GM12878 (cell line): ENCODE results near the gene RPL3. TPM values are rescaled to one million over a fixed set of nuclear protein-coding genes. Genes with fewer than 3 reads are reported as not detected.
A peak's percentile ranks its signal among the peaks of the same experiment; 100 is the strongest.

Source experiments
- ATAC-seq: fragments of 200-7000 bp; cut with Tn5 transposase; 3 replicates; pipeline ENCODE4 v1.9.1; 2020; ENCODE audit warnings: mild to moderate bottlenecking, moderate library complexity
- BruUV-seq: library from RNA; stranded (reverse); fragments of 400-500 nt; replicated peaks from 2 replicates; lab custom pipeline; 2021; lab: Mats Ljungman, UMichigan
- CTCF ChIA-PET: fragments of 300-600 bp; sonication (Branson Sonifier 250); formaldehyde crosslinking; extraction: SDS; loops from one replicate; lab custom pipeline; 2021; ENCODE audit warnings: inconsistent platforms; lab: Yijun Ruan, JAX
- POLR2A ChIA-PET: fragments of 350-600 bp; formaldehyde crosslinking; extraction: SDS; loops from one replicate; lab custom pipeline; 2021; ENCODE audit warnings: inconsistent platforms; lab: Charles Lee
- RAD21 ChIA-PET: fragments of 300-600 bp; sonication (Branson Sonifier 250); formaldehyde crosslinking; loops from one replicate; lab custom pipeline; 2023; ENCODE audit warnings: antibody characterized with exemption; ENCODE audit not compliant: unreplicated experiment; lab: Charles Lee
- SMC1A ChIA-PET: fragments of 300-600 bp; sonication (Branson Sonifier 250); formaldehyde crosslinking; loops from one replicate; lab custom pipeline; 2023; ENCODE audit not compliant: unreplicated experiment, uncharacterized antibody; lab: Charles Lee
- DNase-seq: peaks from one replicate; pipeline ENCODE4 v3.0.0-alpha.2; 2011; ENCODE audit warnings: low read depth, low spot score
- FAIRE-seq: peaks from 3 replicates; lab custom pipeline; 2011; peaks lifted over from hg19 to GRCh38; lab: Jason Lieb, UNC
- H2AFZ ChIP-seq: 2 replicates; pipeline ENCODE4 v1.6.0; 2011; ENCODE audit warnings: low read depth, low read length, control low read depth; ENCODE audit not compliant: control insufficient read depth
- H3K27ac ChIP-seq: 2 replicates; pipeline ENCODE4 v1.5.1; 2011; ENCODE audit warnings: control low read depth; ENCODE audit not compliant: control insufficient read depth, insufficient read depth
- H3K27me3 ChIP-seq, 2 experiments: replicated peaks in 1 of 2; 2 replicates each; pipeline versions ENCODE4 v1.6.0 to v1.6.1; 2011; ENCODE audit warnings: low read length in 1 of 2; ENCODE audit not compliant: control insufficient read depth in 2 of 2, insufficient read depth in 2 of 2
- H3K36me3 ChIP-seq, 2 experiments: 2 replicates each; pipeline ENCODE4 v1.5.1; 2011; ENCODE audit warnings: low read length in 1 of 2; ENCODE audit not compliant: control insufficient read depth in 2 of 2, insufficient read depth in 2 of 2
- H3K4me1 ChIP-seq: 2 replicates; pipeline ENCODE4 v1.6.1; 2011; ENCODE audit warnings: mild to moderate bottlenecking, low read length, moderate library complexity, mixed read lengths; ENCODE audit not compliant: control insufficient read depth, insufficient read depth
- H3K4me2 ChIP-seq: 2 replicates; pipeline ENCODE4 v1.6.0; 2011; ENCODE audit warnings: control low read depth; ENCODE audit not compliant: control insufficient read depth, insufficient read depth
- H3K4me3 ChIP-seq: fragments of 200-600 bp; sonication (generic); 2 replicates; pipeline ENCODE4 v1.5.1; 2016
- H3K79me2 ChIP-seq: 2 replicates; pipeline ENCODE4 v1.6.0; 2011; ENCODE audit warnings: low read length; ENCODE audit not compliant: control insufficient read depth, insufficient read depth
- H3K9ac ChIP-seq: 2 replicates; pipeline ENCODE4 v1.8.0; 2011; ENCODE audit warnings: low read length, control low read depth, mixed read lengths; ENCODE audit not compliant: control insufficient read depth, insufficient read depth
- H3K9me3 ChIP-seq: replicated peaks from 3 replicates; pipeline ENCODE4 v1.5.1; 2011; ENCODE audit warnings: mild to moderate bottlenecking, low read length; ENCODE audit not compliant: control insufficient read depth, insufficient read depth
- H4K20me1 ChIP-seq: 2 replicates; pipeline ENCODE4 v1.6.0; 2011; ENCODE audit not compliant: control insufficient read depth, insufficient read depth
- CBFB ChIP-seq: IDR thresholded peaks from 2 replicates; pipeline ENCODE4 v1.6.1; 2016; ENCODE audit warnings: antibody characterized with exemption, low read depth
- EED ChIP-seq: sonication (generic); IDR thresholded peaks from 2 replicates; pipeline ENCODE4 v1.6.1; 2016; ENCODE audit warnings: antibody characterized with exemption, low read depth
- KAT2A ChIP-seq: conservative IDR thresholded peaks from 2 replicates; pipeline ENCODE4 v1.6.1; 2011; ENCODE audit warnings: low read depth, low read length; ENCODE audit not compliant: control insufficient read depth
- MXI1 ChIP-seq: fragments of 150-350 bp; IDR thresholded peaks from 2 replicates; pipeline ENCODE4 v1.6.1; 2011; ENCODE audit warnings: low read depth, mild to moderate bottlenecking, inconsistent platforms, low read length, improper control_type of control experiment
- POU2F2 ChIP-seq: IDR thresholded peaks from 3 replicates; pipeline ENCODE4 v1.6.1; 2011; ENCODE audit warnings: low read depth, mild to moderate bottlenecking, low read length, borderline replicate concordance
- RB1 ChIP-seq: fragments of 450-650 bp; formaldehyde crosslinking; IDR thresholded peaks from 2 replicates; pipeline ENCODE4 v1.6.1; 2017; ENCODE audit warnings: mild to moderate bottlenecking, borderline replicate concordance
- RBBP5 ChIP-seq: fragments of 200-600 bp; sonication (generic); conservative IDR thresholded peaks from 2 replicates; pipeline ENCODE4 v1.6.1; 2016
- SREBF1 ChIP-seq: IDR thresholded peaks from 2 replicates; pipeline ENCODE4 v1.6.1; 2012; ENCODE audit warnings: mild to moderate bottlenecking, low read length
- ZNF622 ChIP-seq: fragments of 450-650 bp; IDR thresholded peaks from 2 replicates; pipeline ENCODE4 v1.6.1; 2017; ENCODE audit warnings: mild to moderate bottlenecking, inconsistent platforms
- WGBS: methylation state at CpG from one replicate; pipeline ENCODE4 v1.1.6; 2016; ENCODE audit warnings: low lambda C conversion rate; ENCODE audit not compliant: insufficient replicate concordance, insufficient coverage; ENCODE audit errors: missing lambda C conversion rate; 5-methylcytosine and 5-hydroxymethylcytosine counted together
- in situ Hi-C: fragments of 300-500 bp; cut with MboI; formaldehyde crosslinking; loops from 9 replicates; pipeline ENCODE4 v1.14.3; 2018; ENCODE audit warnings: mixed read lengths
- intact Hi-C: fragments of 100-400 bp; cut with micrococcal nuclease; formaldehyde crosslinking; loops from one replicate; pipeline ENCODE4 v1.14.2; 2022; ENCODE audit not compliant: unreplicated experiment
- polyA plus RNA-seq, 11 experiments: library from polyadenylated mRNA; depleted of rRNA in 4 of 11; unstranded in 6 of 11; stranded (reverse) in 5 of 11; fragments of >200 nt; fragmentation: Nextera tagmentation in 4 of 11; fragmentation: Illumina TruSeq in 1 of 11; extraction: Ambion mirVana in 4 of 11; extraction: Trizol in 1 of 11; gene quantifications; 1 replicate in 1 of 11; 2 replicates in 10 of 11; pipeline versions ENCODE4 v1.2.1 to v1.2.3, GENCODE V29; 2011 to 2016; ENCODE audit warnings: inconsistent platforms in 2 of 11, missing spikeins in 2 of 11, low read depth in 1 of 11
- total RNA-seq, 4 experiments: library from RNA; depleted of rRNA in 3 of 4; stranded (reverse); fragments of >200 nt in 3 of 4; fragmentation: Illumina TruSeq in 1 of 4; extraction: Trizol in 1 of 4; gene quantifications; 2 replicates each; pipeline versions ENCODE4 v1.2.1 to v1.2.3, GENCODE V29; 2013 to 2021
- TF ChIP-seq, protein P1 (sequence below): IDR thresholded peaks from 2 replicates; pipeline ENCODE4 v1.6.1; 2012; ENCODE audit warnings: improper control_type of control experiment, low read depth, low read length; ENCODE audit not compliant: insufficient replicate concordance
- TF ChIP-seq, protein P2 (sequence below): fragments of 450-650 bp; IDR thresholded peaks from 2 replicates; pipeline ENCODE4 v1.6.1; 2017; ENCODE audit warnings: mild to moderate bottlenecking, moderate library complexity
- TF ChIP-seq, protein P3 (sequence below): fragments of 450-650 bp; conservative IDR thresholded peaks from 2 replicates; pipeline ENCODE4 v1.6.1; 2017; ENCODE audit warnings: mild to moderate bottlenecking, moderate library complexity

RPL3 gene
- total and polyA plus RNA-seq, 10 of the 15 experiments (the other 5 are each of a cell fraction or from before 2014, with no cell fraction given) = 1,534 to 6,791 (median 3,992) TPM

- in situ Hi-C loops = no loop called here
- H3K4me1 ChIP-seq = peaks cover 37% of the 10 kb centered on the region
- WGBS = 83% methylated on average over 10 of the region's 10 CpGs
Observed at GRCh38 chr22:39263626-39264348, 55.6 kb downstream of the RPL3 start.

More at GRCh38 chr22:39263626-39264348, 55.6 kb downstream of the RPL3 start:
- no peaks in the 10 kb centered on the region for H4K20me1 ChIP-seq
- no peak overlapping the region for H2AFZ ChIP-seq
- no peak for TF ChIP-seq SREBF1
- no peak for TF ChIP-seq MXI1
- TF ChIP-seq, protein P1, sequence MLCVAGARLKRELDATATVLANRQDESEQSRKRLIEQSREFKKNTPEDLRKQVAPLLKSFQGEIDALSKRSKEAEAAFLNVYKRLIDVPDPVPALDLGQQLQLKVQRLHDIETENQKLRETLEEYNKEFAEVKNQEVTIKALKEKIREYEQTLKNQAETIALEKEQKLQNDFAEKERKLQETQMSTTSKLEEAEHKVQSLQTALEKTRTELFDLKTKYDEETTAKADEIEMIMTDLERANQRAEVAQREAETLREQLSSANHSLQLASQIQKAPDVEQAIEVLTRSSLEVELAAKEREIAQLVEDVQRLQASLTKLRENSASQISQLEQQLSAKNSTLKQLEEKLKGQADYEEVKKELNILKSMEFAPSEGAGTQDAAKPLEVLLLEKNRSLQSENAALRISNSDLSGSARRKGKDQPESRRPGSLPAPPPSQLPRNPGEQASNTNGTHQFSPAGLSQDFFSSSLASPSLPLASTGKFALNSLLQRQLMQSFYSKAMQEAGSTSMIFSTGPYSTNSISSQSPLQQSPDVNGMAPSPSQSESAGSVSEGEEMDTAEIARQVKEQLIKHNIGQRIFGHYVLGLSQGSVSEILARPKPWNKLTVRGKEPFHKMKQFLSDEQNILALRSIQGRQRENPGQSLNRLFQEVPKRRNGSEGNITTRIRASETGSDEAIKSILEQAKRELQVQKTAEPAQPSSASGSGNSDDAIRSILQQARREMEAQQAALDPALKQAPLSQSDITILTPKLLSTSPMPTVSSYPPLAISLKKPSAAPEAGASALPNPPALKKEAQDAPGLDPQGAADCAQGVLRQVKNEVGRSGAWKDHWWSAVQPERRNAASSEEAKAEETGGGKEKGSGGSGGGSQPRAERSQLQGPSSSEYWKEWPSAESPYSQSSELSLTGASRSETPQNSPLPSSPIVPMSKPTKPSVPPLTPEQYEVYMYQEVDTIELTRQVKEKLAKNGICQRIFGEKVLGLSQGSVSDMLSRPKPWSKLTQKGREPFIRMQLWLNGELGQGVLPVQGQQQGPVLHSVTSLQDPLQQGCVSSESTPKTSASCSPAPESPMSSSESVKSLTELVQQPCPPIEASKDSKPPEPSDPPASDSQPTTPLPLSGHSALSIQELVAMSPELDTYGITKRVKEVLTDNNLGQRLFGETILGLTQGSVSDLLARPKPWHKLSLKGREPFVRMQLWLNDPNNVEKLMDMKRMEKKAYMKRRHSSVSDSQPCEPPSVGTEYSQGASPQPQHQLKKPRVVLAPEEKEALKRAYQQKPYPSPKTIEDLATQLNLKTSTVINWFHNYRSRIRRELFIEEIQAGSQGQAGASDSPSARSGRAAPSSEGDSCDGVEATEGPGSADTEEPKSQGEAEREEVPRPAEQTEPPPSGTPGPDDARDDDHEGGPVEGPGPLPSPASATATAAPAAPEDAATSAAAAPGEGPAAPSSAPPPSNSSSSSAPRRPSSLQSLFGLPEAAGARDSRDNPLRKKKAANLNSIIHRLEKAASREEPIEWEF = no peak
- no peak for TF ChIP-seq RBBP5
- TF ChIP-seq, protein P2, sequence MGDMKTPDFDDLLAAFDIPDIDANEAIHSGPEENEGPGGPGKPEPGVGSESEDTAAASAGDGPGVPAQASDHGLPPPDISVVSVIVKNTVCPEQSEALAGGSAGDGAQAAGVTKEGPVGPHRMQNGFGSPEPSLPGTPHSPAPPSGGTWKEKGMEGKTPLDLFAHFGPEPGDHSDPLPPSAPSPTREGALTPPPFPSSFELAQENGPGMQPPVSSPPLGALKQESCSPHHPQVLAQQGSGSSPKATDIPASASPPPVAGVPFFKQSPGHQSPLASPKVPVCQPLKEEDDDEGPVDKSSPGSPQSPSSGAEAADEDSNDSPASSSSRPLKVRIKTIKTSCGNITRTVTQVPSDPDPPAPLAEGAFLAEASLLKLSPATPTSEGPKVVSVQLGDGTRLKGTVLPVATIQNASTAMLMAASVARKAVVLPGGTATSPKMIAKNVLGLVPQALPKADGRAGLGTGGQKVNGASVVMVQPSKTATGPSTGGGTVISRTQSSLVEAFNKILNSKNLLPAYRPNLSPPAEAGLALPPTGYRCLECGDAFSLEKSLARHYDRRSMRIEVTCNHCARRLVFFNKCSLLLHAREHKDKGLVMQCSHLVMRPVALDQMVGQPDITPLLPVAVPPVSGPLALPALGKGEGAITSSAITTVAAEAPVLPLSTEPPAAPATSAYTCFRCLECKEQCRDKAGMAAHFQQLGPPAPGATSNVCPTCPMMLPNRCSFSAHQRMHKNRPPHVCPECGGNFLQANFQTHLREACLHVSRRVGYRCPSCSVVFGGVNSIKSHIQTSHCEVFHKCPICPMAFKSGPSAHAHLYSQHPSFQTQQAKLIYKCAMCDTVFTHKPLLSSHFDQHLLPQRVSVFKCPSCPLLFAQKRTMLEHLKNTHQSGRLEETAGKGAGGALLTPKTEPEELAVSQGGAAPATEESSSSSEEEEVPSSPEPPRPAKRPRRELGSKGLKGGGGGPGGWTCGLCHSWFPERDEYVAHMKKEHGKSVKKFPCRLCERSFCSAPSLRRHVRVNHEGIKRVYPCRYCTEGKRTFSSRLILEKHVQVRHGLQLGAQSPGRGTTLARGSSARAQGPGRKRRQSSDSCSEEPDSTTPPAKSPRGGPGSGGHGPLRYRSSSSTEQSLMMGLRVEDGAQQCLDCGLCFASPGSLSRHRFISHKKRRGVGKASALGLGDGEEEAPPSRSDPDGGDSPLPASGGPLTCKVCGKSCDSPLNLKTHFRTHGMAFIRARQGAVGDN = no peak
- TF ChIP-seq RB1 = no peak
- TF ChIP-seq EED = no peak
- no peak for TF ChIP-seq KAT2A
- TF ChIP-seq POU2F2 = no peak
- TF ChIP-seq ZNF622 = no peak
- no peak for TF ChIP-seq CBFB
- TF ChIP-seq, protein P3, sequence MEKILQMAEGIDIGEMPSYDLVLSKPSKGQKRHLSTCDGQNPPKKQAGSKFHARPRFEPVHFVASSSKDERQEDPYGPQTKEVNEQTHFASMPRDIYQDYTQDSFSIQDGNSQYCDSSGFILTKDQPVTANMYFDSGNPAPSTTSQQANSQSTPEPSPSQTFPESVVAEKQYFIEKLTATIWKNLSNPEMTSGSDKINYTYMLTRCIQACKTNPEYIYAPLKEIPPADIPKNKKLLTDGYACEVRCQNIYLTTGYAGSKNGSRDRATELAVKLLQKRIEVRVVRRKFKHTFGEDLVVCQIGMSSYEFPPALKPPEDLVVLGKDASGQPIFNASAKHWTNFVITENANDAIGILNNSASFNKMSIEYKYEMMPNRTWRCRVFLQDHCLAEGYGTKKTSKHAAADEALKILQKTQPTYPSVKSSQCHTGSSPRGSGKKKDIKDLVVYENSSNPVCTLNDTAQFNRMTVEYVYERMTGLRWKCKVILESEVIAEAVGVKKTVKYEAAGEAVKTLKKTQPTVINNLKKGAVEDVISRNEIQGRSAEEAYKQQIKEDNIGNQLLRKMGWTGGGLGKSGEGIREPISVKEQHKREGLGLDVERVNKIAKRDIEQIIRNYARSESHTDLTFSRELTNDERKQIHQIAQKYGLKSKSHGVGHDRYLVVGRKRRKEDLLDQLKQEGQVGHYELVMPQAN = no peak
- H3K36me3 ChIP-seq = no peaks in the 10 kb centered on the region
- FAIRE-seq (no peak), DNase-seq (no peak), ATAC-seq (no peak)
- intact Hi-C loops = no loop called here
- H3K27me3 ChIP-seq = no peaks in the 10 kb centered on the region
- H3K4me2 ChIP-seq = no peak overlapping the region
- no TSS peak for BruUV-seq
- H3K4me3 ChIP-seq = no peak overlapping the region
- H3K79me2 ChIP-seq = no peaks in the 10 kb centered on the region
- ChIA-PET RAD21 (interaction anchor here (0.7 kb wide), 1 partner anchor 27 kb away, joined by 3 read pairs; no protein-coding TSS in a partner anchor), CTCF (interaction anchor here (0.9 to 1.9 kb wide), 3 partner anchors 47 to 495 kb away, joined by 3 to 4 read pairs (median 4); no protein-coding TSS in a partner anchor), POLR2A (interaction anchor here (0.6 kb wide), 1 partner anchor 1122 kb away, joined by 5 read pairs; no protein-coding TSS in a partner anchor), SMC1A (interaction anchor here (0.9 to 1.1 kb wide), 2 partner anchors 10 to 22 kb away, joined by 3 read pairs; no protein-coding TSS in a partner anchor)
- peak overlapping the region; percentile 96 for H3K27ac ChIP-seq
- peaks cover 3% of the 10 kb centered on the region; the same call in 2 of the 3 replicates for H3K9me3 ChIP-seq
- peak overlapping the region; percentile 9; the same call in 1 of the 2 replicates for H3K9ac ChIP-seq
